HG03521 (cell line): ENCODE results near the gene TAAR6.
"Not testable (repeated sequence)": the region's sequence is repeated elsewhere in the genome, so short reads cannot be mapped to it uniquely, and the experiment has no call there.

Source experiments
- ATAC-seq: cut with Tn5 transposase; IDR thresholded peaks from one replicate; pipeline ENCODE4 v1.9.1; 2021; ENCODE audit warnings: mild to moderate bottlenecking, moderate library complexity; ENCODE audit not compliant: unreplicated experiment

Gene TAAR6

DNA sequence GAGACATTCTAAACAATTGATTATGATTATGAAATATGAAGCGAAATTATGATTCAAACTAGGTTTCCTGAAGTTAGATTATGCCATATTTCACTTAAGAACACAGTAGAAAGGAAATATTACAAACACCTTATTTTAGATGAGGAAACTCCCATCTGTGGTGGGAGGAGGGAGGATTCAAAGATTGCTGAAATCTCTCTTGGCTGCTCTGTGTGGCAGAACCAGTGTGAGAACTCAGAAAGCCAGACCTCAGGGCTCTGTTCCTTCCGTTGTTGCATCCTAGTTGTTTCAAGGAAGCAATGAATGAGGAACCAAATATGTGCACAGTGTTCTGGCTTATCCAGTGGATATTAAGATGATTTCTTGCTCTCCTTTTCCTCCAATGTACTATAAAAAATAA, 17.3 kb downstream of the TAAR6 start:
- no peak for ATAC-seq

DNA sequence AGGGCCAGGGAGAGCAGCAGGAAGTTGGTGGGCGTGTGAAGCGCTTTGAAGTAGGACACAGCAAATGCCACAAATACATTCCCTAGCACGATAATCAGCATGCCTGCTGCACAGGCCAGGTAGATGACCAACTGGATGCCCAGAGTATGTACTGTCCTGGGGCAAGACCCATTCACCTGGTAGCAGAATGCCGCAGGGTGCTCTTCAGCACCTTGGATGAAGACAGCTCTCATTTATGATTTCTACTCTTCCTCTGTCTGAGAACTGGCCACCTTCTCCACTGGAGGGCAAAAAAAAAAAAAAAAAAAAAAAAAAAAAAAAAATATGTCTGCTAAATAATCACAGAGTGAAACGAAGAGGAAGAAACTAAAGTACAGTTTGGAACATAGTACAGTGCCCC, 19.3 kb downstream of the TAAR6 start, which contains the start of gene TAAR5:
TAAR5 (minus strand) TSS at position 288 of the 400 bp plus-strand sequence; CDS start at position 233, 55 bp downstream.
- ATAC-seq, result no peak

DNA sequence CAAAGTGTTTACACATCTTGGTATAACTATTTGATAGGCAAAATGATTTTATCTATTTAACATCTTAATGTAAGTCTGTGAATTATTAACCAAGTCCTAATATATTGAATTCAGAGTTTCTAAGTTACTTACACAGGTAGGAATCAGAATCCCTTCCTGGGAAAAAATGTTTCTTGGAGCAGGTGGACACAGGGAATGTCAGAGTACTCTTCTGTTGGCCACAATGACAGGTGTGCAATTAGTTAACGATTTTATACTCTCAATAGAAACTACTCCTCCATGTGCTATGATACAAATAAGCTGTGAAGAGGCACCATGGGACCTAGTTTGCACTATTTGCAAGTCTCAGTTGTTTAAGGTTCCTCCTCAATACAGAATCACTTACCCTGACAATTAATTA, 20.2 kb downstream of the TAAR6 start:
- no peak for ATAC-seq

DNA sequence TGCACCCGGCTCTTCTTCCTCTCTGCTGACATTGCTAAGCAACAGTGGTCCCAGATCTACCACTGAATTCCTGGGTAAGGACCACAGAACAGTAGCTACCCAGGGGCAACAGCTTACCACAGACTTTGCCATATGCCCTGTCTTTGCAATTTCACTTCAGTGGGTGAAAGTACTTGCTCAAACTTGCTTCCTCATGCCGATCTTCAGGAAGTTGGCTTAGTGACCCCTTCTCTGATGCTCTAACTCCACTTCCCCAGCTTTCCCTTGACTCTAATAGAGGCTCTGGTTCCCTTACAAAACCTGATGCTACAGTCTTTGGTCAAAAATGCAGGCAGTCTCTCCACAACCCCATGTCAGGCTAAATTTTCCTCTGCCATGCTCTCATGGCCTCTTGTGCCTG, 22.7 kb downstream of the TAAR6 start:
- no peak for ATAC-seq

DNA sequence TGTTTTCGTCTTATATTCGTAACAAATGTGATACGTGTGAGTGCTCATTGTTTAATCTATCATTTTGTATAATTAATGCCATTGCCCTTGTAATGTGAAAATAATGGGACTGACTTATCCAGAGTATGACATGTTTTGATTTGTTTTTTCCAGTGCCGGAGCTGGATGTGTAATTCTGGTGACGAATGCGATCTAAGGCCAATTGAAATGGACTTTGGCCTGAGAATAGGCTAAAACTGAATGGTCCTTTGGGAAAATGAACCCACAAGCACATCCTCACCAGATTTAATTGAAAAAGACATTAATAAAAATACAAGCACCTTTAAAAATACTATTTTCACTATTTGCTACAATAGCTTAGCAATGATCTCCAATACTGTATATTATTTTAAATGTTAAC, 26.1 kb downstream of the TAAR6 start:
- no peak for ATAC-seq

DNA sequence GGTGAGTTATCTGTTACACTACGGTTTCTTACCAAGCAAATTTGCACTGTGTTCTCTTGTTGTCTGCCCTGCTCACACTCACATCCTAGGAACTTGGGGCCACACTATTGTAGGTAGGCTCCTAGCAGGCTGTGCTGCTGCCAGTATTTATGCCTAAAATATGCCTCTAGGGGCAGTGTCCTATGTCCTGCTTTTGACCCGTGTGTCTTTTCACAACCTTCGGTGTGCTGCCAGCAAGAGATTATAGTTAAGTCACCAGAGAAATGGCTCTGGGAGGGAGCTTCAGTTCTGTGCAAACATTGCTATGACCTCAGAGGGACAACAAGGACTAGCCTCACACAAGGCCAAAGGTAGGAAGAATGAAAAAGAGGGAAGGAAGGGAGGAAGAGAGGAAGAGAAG, 28.4 kb downstream of the TAAR6 start:
- ATAC-seq, result peak; percentile 84

DNA sequence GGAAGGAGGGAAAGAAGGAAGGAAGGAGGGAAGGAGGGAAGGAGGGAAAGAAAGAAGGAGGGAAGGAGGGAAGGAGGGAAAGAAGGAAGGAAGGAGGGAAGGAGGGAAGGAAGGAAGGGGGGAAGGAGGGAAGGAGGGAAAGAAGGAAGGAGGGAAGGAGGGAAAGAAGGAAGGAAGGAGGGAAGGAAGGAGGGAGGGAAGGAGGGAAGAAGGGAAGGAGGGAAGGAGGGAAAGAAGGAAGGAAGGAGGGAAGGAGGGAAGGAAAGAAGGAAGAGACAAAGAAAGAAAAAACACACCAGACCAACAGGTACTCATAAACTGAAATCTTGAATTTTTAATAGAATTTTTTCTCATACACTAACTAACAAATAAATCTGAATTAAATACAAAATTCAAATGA, 30.8 kb downstream of the TAAR6 start:
- not testable (repeated sequence) for ATAC-seq

DNA sequence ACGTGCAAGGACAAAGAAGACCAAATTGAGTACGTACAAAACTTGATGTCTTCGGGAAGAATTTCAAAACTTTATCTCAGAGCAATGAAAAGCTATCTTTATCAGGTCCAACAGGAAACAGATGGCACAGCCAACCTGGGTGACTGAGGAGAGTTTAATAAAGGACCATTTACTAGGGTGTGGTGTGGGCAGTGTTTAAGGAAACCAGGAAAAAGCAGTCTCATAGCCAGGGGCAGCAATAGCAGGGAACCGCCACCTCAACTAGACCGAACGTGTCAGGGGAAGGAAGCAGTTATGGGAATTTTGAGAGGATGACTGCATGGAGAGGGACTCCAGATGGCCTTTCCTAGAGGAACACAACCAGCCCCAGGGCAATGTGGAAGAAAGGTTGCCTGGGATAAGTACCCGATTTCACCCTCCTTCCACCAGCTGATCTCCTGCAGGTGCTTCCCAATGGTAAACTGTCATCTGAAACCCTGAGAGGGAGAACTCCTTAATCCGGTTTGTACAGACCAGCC, 34.6 kb downstream of the TAAR6 start:
- no peak for ATAC-seq

DNA sequence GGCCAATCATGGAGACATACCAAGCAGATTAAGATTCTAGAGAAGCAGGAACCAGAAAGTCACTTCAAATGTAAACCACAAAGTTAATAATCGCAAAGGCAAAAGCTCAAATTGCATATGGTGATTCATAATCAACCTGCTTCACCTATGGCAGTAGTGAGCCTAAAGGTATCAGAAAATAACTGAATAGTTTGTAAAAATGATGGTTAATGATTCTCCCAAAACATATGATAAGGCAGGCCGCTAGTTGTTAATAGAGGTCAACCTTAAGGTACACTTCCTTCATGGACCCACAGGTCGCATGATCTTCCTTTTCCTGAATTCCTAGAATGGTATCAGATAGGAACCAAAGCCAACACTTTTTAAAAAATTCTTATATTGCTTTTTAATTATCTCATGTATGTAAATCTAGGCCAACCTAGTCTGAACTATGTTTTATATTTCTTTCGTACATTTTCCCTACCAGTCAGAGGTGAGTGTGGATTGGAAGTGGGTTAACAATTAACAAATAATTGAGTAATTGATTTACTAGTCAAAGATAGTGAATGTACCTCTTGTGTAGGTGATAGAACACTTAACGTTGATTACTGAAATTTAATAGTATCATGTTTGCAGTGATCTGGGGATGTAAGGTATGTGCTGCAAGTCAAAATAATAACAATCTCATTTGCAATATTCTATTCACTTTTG, 37.6 kb downstream of the TAAR6 start:
- ATAC-seq, result no peak

DNA sequence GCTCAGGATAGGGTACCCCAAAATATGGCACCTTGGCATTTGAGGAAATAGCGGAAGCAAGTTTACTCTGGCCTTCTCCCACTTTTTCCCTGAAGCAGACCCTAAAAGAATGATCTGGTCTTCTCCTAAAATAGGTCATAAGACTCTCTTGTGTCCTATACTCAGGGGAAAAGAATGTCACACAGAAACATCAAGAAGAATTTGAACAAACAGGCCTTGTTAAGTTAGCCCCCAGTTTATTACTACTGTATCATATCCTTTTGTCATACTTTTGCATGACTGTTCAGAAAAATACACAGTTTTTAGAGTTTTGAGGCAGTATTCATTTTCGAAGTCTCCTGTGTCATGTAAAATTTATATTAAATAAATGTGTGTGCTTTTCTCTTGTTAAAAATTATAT, 41.5 kb downstream of the TAAR6 start:
- no peak for ATAC-seq

DNA sequence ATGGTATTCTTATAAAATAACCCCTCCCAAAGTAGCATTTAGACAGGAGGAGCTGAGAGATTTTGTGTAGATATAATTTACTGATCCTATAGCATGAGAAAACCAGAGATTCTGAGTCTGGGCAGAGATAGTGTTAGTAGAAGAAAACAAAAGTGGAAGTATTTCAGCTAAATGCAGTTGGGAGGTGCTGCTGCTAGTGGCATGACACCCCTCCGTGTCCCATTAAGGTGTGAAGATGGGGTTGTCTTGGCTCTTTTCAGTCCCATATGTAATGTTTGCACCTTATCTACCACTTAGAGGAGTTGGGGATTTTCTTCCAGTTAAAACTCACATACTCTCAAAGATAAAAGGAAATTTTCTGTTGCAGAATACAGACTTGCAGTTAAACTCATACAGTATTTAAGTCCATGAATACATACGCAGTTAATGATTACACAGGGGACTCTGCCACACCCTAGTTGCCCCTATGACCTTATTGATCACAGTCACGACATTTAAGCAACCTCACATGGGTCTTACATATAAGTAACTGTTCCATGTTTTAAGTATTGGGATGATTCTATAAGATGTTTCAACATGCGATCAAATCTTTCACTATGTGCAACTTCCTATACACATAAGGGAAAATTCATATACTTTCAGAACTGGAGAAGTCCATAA, 42.5 kb downstream of the TAAR6 start:
- ATAC-seq, result no peak

DNA sequence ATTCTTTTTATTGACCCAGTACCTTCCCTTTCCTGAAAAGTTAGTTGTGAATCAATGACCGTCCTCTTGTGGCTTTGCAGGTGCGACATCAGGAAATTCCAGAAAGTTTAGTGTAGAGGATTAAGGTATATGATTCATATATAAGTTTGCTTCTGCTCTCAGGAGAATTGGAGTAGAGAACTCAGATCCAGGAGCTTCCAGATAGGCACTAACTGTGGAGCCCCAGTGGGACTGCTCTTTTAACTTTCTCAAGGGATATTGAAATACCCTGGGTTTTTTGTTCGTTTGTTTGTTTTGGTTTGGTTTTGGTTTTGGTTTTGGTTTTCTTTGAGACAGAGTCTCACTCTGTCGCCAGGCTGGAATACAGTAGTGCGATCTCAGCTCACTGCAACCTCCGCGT, 44.4 kb downstream of the TAAR6 start:
- ATAC-seq, result no peak

DNA sequence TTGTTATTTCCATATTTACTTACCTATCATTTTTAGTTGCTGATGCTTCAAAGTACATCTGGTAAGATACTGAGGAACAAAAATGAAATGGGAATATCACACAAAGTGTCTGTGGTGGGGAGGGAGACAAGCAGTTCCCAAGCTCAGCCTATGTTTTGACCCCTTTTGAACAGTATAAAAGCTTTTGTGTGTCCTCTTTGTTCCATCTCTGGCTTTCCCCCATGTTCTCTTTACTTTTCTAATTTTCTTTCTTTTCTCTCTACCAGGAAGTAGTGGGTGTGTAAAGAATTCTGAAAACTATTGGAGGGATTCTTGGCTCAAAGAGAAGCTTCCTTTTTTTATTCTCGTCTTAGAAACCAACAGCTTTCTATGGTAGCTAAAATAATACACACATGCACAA, 46.6 kb downstream of the TAAR6 start:
- no peak for ATAC-seq
